ENCODE results near the gene TBC1D2.

GRCh38 chr9:98226957-98227356 is 28.5 kb downstream of the TBC1D2 start:
- no peak for TF ChIP-seq POLR2AphosphoS5 (IDR thresholded peaks at IDR 0.05; ENCODE audit: borderline replicate concordance, low read depth, low read length)
- no peak for TF ChIP-seq FOXP2 (optimal IDR thresholded peaks at IDR 0.05; ENCODE audit: control extremely low read depth, extremely low read length, insufficient read depth)
- no peak for TF ChIP-seq EZH2 (IDR thresholded peaks at IDR 0.05)

All from SK-N-MC (cell line).